ENCODE data around the gene NMBR. TPM values are rescaled to one million over a fixed set of nuclear protein-coding genes. Genes with fewer than 3 reads are reported as not detected.
"Not testable (repeated sequence)": the region's sequence is repeated elsewhere in the genome, so short reads cannot be mapped to it uniquely, and the experiment has no call there.

Gene NMBR
- total RNA-seq, 1 experiment from 2014 or later: not detected

- ChIA-PET POLR2A (no interaction called here), RAD21 (ENCODE audit: low non-redundant PET in 1 of 2, low total read pairs in 2 of 2, uncharacterized antibody in 2 of 2, unreplicated experiment in 2 of 2) (no interaction called here), CTCF (no interaction called here)
- intact Hi-C loops (cut with micrococcal nuclease): no loop called here
- Histone ChIP-seq H2AFZ (ENCODE audit: low read depth, low read length, poor library complexity, severe bottlenecking) (peak overlapping the region; percentile 19), H3K79me2 (ENCODE audit: insufficient read depth, low read length) (no peaks in the 10 kb centered on the region), H3K9me3 (ENCODE audit: control insufficient read depth in 1 of 2, insufficient read depth in 1 of 2, low read depth in 1 of 2, low read length in 2 of 2) (no peaks in the 10 kb centered on the region), H3K4me3 (replicated peaks in 1 of 2; ENCODE audit: low read depth in 1 of 2, low read length in 2 of 2) (no peak overlapping the region), H3K27me3 (ENCODE audit: insufficient read depth, low read length) (no peaks in the 10 kb centered on the region), H3K36me3 (ENCODE audit: control insufficient read depth in 1 of 2, insufficient read depth in 2 of 2, low read length in 2 of 2) (no peaks in the 10 kb centered on the region), H3K4me1 (ENCODE audit: control insufficient read depth in 1 of 2, insufficient read depth in 2 of 2, low read length in 2 of 2) (no peaks in the 10 kb centered on the region), H4K20me1 (ENCODE audit: insufficient read depth) (no peaks in the 10 kb centered on the region), H3K9ac (ENCODE audit: low read length) (no peak overlapping the region), H3K9me2 (ENCODE audit: insufficient read depth) (no peaks in the 10 kb centered on the region), H3K27ac (ENCODE audit: low read depth, low read length) (no peak overlapping the region), H3K4me2 (ENCODE audit: low read length) (no peak overlapping the region)
- ATAC-seq: no peak
- BruUV-seq (replicated peaks): no TSS peak
- DNase-seq (ENCODE audit: low read depth, low spot score): no peak
- TF ChIP-seq EZH2phosphoT487 (IDR thresholded peaks at IDR 0.05; ENCODE audit: borderline replicate concordance) (no peak), ZNF274 (IDR thresholded peaks at IDR 0.05; ENCODE audit: low read depth, low read length) (no peak), POLR2A (IDR thresholded peaks at IDR 0.05; ENCODE audit: borderline replicate concordance, extremely low read depth, insufficient read depth, insufficient read length) (no peak), REST (IDR thresholded peaks at IDR 0.05; ENCODE audit: low read depth) (no peak), RAD21 (IDR thresholded peaks at IDR 0.05; ENCODE audit: low read depth) (no peak), SP1 (IDR thresholded peaks at IDR 0.05; ENCODE audit: low read depth) (no peak), FOSL1 (IDR thresholded peaks at IDR 0.05; ENCODE audit: low read depth) (no peak), SIN3A (IDR thresholded peaks at IDR 0.05; ENCODE audit: low read depth) (no peak), SRF (IDR thresholded peaks at IDR 0.05; ENCODE audit: low read depth) (no peak), EZH2 (IDR thresholded peaks at IDR 0.05) (no peak), ZBTB33 (IDR thresholded peaks at IDR 0.05; ENCODE audit: extremely low read depth, insufficient replicate concordance, low read length) (no peak), EGR1 (IDR thresholded peaks at IDR 0.05; ENCODE audit: low read depth) (no peak), ELF1 (IDR thresholded peaks at IDR 0.05; ENCODE audit: borderline replicate concordance, low read depth) (no peak), CEBPB (IDR thresholded peaks at IDR 0.05; ENCODE audit: low read depth) (no peak)
These were observed 78.5 kb downstream of the NMBR start for GRCh38 chr6:142068416-142068815.

- H3K36me3 ChIP-seq (ENCODE audit: control insufficient read depth in 1 of 2, insufficient read depth in 2 of 2, low read length in 2 of 2); H3K9me3 ChIP-seq (ENCODE audit: control insufficient read depth in 1 of 2, insufficient read depth in 1 of 2, low read depth in 1 of 2, low read length in 2 of 2); H2AFZ ChIP-seq (ENCODE audit: low read depth, low read length, poor library complexity, severe bottlenecking); H4K20me1 ChIP-seq (ENCODE audit: insufficient read depth); H3K27me3 ChIP-seq (ENCODE audit: insufficient read depth, low read length); H3K4me3 ChIP-seq (replicated peaks in 1 of 2; ENCODE audit: low read depth in 1 of 2, low read length in 2 of 2); intact Hi-C loops (cut with micrococcal nuclease); RAD21 ChIA-PET (ENCODE audit: low non-redundant PET in 1 of 2, low total read pairs in 2 of 2, uncharacterized antibody in 2 of 2, unreplicated experiment in 2 of 2); POLR2A ChIA-PET; H3K79me2 ChIP-seq (ENCODE audit: insufficient read depth, low read length); ATAC-seq; DNase-seq (ENCODE audit: low read depth, low spot score); H3K9ac ChIP-seq (ENCODE audit: low read length); H3K4me2 ChIP-seq (ENCODE audit: low read length); H3K4me1 ChIP-seq (ENCODE audit: control insufficient read depth in 1 of 2, insufficient read depth in 2 of 2, low read length in 2 of 2); H3K9me2 ChIP-seq (ENCODE audit: insufficient read depth); H3K27ac ChIP-seq (ENCODE audit: low read depth, low read length); BruUV-seq (replicated peaks); CTCF ChIA-PET: not testable (repeated sequence)
These were observed 84.1 kb downstream of the NMBR start for GRCh38 chr6:142062861-142063260.

All from HCT116 (cell line).